Neural crest cell (in vitro differentiated cells): ENCODE results near the gene API5. TPM values are rescaled to one million over a fixed set of nuclear protein-coding genes. Genes with fewer than 3 reads are reported as not detected.

ENCODE experiments used
- DNase-seq: peaks from one replicate; pipeline ENCODE4 v3.0.0; 2021; ENCODE audit warnings: low read depth, mixed read lengths, low spot score
- H3K27ac Mint-ChIP-seq: one replicate; pipeline ENCODE4 v1.8.0; 2021; ENCODE audit warnings: mild to moderate bottlenecking, mixed read lengths; ENCODE audit not compliant: unreplicated experiment
- H3K27me3 Mint-ChIP-seq: 2 replicates; pipeline ENCODE4 v1.8.0; 2021; ENCODE audit warnings: low read depth, mild to moderate bottlenecking, mixed read lengths
- H3K36me3 Mint-ChIP-seq: 2 replicates; pipeline ENCODE4 v1.8.0; 2021; ENCODE audit warnings: low read depth, mild to moderate bottlenecking, mixed read lengths
- H3K4me1 Mint-ChIP-seq: 2 replicates; pipeline ENCODE4 v1.8.0; 2021; ENCODE audit warnings: mixed read lengths
- H3K4me3 Mint-ChIP-seq: one replicate; pipeline ENCODE4 v1.8.0; 2021; ENCODE audit warnings: mild to moderate bottlenecking, mixed read lengths
- H3K9me3 Mint-ChIP-seq: 2 replicates; pipeline ENCODE4 v1.8.0; 2021; ENCODE audit warnings: mixed read lengths
- total RNA-seq: library from RNA; stranded (reverse); gene quantifications from 2 replicates; pipeline ENCODE4 v1.2.1, GENCODE V29; 2021
- TF ChIP-seq, protein P1 (sequence below): fragments of 200-600 bp; sonication (generic); conservative IDR thresholded peaks from 2 replicates; pipeline ENCODE4 v1.5.0; 2021; ENCODE audit warnings: antibody characterized with exemption, mild to moderate bottlenecking

API5 gene
- total RNA-seq, 1 donor from 2014 or later = 166 TPM

GRCh38 chr11:43393765-43394355 is 82.1 kb downstream of the API5 start:
- DNase-seq = no peak
- Mint-ChIP-seq H3K9me3 (no peaks in the 10 kb centered on the region), H3K36me3 (peaks cover 20% of the 10 kb centered on the region), H3K27me3 (no peaks in the 10 kb centered on the region), H3K4me3 (no peak overlapping the region), H3K27ac (no peak overlapping the region), H3K4me1 (no peaks in the 10 kb centered on the region)
- TF ChIP-seq, protein P1, sequence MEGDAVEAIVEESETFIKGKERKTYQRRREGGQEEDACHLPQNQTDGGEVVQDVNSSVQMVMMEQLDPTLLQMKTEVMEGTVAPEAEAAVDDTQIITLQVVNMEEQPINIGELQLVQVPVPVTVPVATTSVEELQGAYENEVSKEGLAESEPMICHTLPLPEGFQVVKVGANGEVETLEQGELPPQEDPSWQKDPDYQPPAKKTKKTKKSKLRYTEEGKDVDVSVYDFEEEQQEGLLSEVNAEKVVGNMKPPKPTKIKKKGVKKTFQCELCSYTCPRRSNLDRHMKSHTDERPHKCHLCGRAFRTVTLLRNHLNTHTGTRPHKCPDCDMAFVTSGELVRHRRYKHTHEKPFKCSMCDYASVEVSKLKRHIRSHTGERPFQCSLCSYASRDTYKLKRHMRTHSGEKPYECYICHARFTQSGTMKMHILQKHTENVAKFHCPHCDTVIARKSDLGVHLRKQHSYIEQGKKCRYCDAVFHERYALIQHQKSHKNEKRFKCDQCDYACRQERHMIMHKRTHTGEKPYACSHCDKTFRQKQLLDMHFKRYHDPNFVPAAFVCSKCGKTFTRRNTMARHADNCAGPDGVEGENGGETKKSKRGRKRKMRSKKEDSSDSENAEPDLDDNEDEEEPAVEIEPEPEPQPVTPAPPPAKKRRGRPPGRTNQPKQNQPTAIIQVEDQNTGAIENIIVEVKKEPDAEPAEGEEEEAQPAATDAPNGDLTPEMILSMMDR = no peak

Other genes starting within 250 kb of the API5 start
- gene TTC17, start 46.9 kb downstream of the API5 start, total RNA-seq = 74.3 and 77.2 TPM in 2 replicates